GM12878 (cell line): ENCODE results near the gene EIF4E1B. TPM values are rescaled to one million over a fixed set of nuclear protein-coding genes. Genes with fewer than 3 reads are reported as not detected.

Experiments
- ATAC-seq: fragments of 200-7000 bp; cut with Tn5 transposase; 3 replicates; pipeline ENCODE4 v1.9.1; 2020; ENCODE audit warnings: mild to moderate bottlenecking, moderate library complexity
- BruUV-seq: library from RNA; stranded (reverse); fragments of 400-500 nt; replicated peaks from 2 replicates; lab custom pipeline; 2021; lab: Mats Ljungman, UMichigan
- CTCF ChIA-PET: fragments of 300-600 bp; sonication (Branson Sonifier 250); formaldehyde crosslinking; extraction: SDS; loops from one replicate; lab custom pipeline; 2021; ENCODE audit warnings: inconsistent platforms; lab: Yijun Ruan, JAX
- POLR2A ChIA-PET: fragments of 350-600 bp; formaldehyde crosslinking; extraction: SDS; loops from one replicate; lab custom pipeline; 2021; ENCODE audit warnings: inconsistent platforms; lab: Charles Lee
- RAD21 ChIA-PET: fragments of 300-600 bp; sonication (Branson Sonifier 250); formaldehyde crosslinking; loops from one replicate; lab custom pipeline; 2023; ENCODE audit warnings: antibody characterized with exemption; ENCODE audit not compliant: unreplicated experiment; lab: Charles Lee
- SMC1A ChIA-PET: fragments of 300-600 bp; sonication (Branson Sonifier 250); formaldehyde crosslinking; loops from one replicate; lab custom pipeline; 2023; ENCODE audit not compliant: unreplicated experiment, uncharacterized antibody; lab: Charles Lee
- DNase-seq: peaks from one replicate; pipeline ENCODE4 v3.0.0-alpha.2; 2011; ENCODE audit warnings: low read depth, low spot score
- FAIRE-seq: peaks from 3 replicates; lab custom pipeline; 2011; peaks lifted over from hg19 to GRCh38; lab: Jason Lieb, UNC
- H2AFZ ChIP-seq: 2 replicates; pipeline ENCODE4 v1.6.0; 2011; ENCODE audit warnings: low read depth, low read length, control low read depth; ENCODE audit not compliant: control insufficient read depth
- H3K27ac ChIP-seq: 2 replicates; pipeline ENCODE4 v1.5.1; 2011; ENCODE audit warnings: control low read depth; ENCODE audit not compliant: control insufficient read depth, insufficient read depth
- H3K27me3 ChIP-seq, 2 experiments: replicated peaks in 1 of 2; 2 replicates each; pipeline versions ENCODE4 v1.6.0 to v1.6.1; 2011; ENCODE audit warnings: low read length in 1 of 2; ENCODE audit not compliant: control insufficient read depth in 2 of 2, insufficient read depth in 2 of 2
- H3K36me3 ChIP-seq, 2 experiments: 2 replicates each; pipeline ENCODE4 v1.5.1; 2011; ENCODE audit warnings: low read length in 1 of 2; ENCODE audit not compliant: control insufficient read depth in 2 of 2, insufficient read depth in 2 of 2
- H3K4me1 ChIP-seq: 2 replicates; pipeline ENCODE4 v1.6.1; 2011; ENCODE audit warnings: mild to moderate bottlenecking, low read length, moderate library complexity, mixed read lengths; ENCODE audit not compliant: control insufficient read depth, insufficient read depth
- H3K4me2 ChIP-seq: 2 replicates; pipeline ENCODE4 v1.6.0; 2011; ENCODE audit warnings: control low read depth; ENCODE audit not compliant: control insufficient read depth, insufficient read depth
- H3K4me3 ChIP-seq: fragments of 200-600 bp; sonication (generic); 2 replicates; pipeline ENCODE4 v1.5.1; 2016
- H3K79me2 ChIP-seq: 2 replicates; pipeline ENCODE4 v1.6.0; 2011; ENCODE audit warnings: low read length; ENCODE audit not compliant: control insufficient read depth, insufficient read depth
- H3K9ac ChIP-seq: 2 replicates; pipeline ENCODE4 v1.8.0; 2011; ENCODE audit warnings: low read length, control low read depth, mixed read lengths; ENCODE audit not compliant: control insufficient read depth, insufficient read depth
- H3K9me3 ChIP-seq: replicated peaks from 3 replicates; pipeline ENCODE4 v1.5.1; 2011; ENCODE audit warnings: mild to moderate bottlenecking, low read length; ENCODE audit not compliant: control insufficient read depth, insufficient read depth
- H4K20me1 ChIP-seq: 2 replicates; pipeline ENCODE4 v1.6.0; 2011; ENCODE audit not compliant: control insufficient read depth, insufficient read depth
- BHLHE40 ChIP-seq, 2 experiments: fragments of 450-650 bp in 1 of 2; IDR thresholded peaks; 2 replicates each; pipeline ENCODE4 v1.6.1; 2011 to 2017; ENCODE audit warnings: low read depth in 2 of 2, borderline replicate concordance in 1 of 2, improper control_type of control experiment in 1 of 2, low read length in 1 of 2, mild to moderate bottlenecking in 1 of 2
- CTCF ChIP-seq, 3 experiments: IDR thresholded peaks in 2 of 3; conservative IDR thresholded peaks in 1 of 3; 2 replicates each; pipeline ENCODE4 v1.5.1; 2011; ENCODE audit warnings: low read depth in 3 of 3, low read length in 3 of 3, mild to moderate bottlenecking in 3 of 3, control low read depth in 2 of 3, moderate library complexity in 2 of 3, inconsistent platforms in 1 of 3, mixed read lengths in 1 of 3; ENCODE audit not compliant: control insufficient read depth in 2 of 3, insufficient read depth in 1 of 3; ENCODE audit errors: extremely low read depth in 1 of 3
- ELK1 ChIP-seq: IDR thresholded peaks from 2 replicates; pipeline ENCODE4 v1.6.1; 2012; ENCODE audit warnings: low read depth, low read length, improper control_type of control experiment
- ETV6 ChIP-seq, 2 experiments: fragments of 450-650 bp in 1 of 2; IDR thresholded peaks in 1 of 2; conservative IDR thresholded peaks in 1 of 2; 2 replicates each; pipeline ENCODE4 v1.6.1; 2014; ENCODE audit warnings: antibody characterized with exemption in 1 of 2, borderline replicate concordance in 1 of 2, low read depth in 1 of 2, mild to moderate bottlenecking in 1 of 2, moderate library complexity in 1 of 2
- FOXK2 ChIP-seq: fragments of 450-650 bp; IDR thresholded peaks from 2 replicates; pipeline ENCODE4 v1.6.1; 2017; ENCODE audit warnings: mild to moderate bottlenecking, moderate library complexity
- WGBS: methylation state at CpG from one replicate; pipeline ENCODE4 v1.1.6; 2016; ENCODE audit warnings: low lambda C conversion rate; ENCODE audit not compliant: insufficient replicate concordance, insufficient coverage; ENCODE audit errors: missing lambda C conversion rate; 5-methylcytosine and 5-hydroxymethylcytosine counted together
- in situ Hi-C: fragments of 300-500 bp; cut with MboI; formaldehyde crosslinking; loops from 9 replicates; pipeline ENCODE4 v1.14.3; 2018; ENCODE audit warnings: mixed read lengths
- intact Hi-C: fragments of 100-400 bp; cut with micrococcal nuclease; formaldehyde crosslinking; loops from one replicate; pipeline ENCODE4 v1.14.2; 2022; ENCODE audit not compliant: unreplicated experiment
- polyA plus RNA-seq, 11 experiments: library from polyadenylated mRNA; depleted of rRNA in 4 of 11; unstranded in 6 of 11; stranded (reverse) in 5 of 11; fragments of >200 nt; fragmentation: Nextera tagmentation in 4 of 11; fragmentation: Illumina TruSeq in 1 of 11; extraction: Ambion mirVana in 4 of 11; extraction: Trizol in 1 of 11; gene quantifications; 1 replicate in 1 of 11; 2 replicates in 10 of 11; pipeline versions ENCODE4 v1.2.1 to v1.2.3, GENCODE V29; 2011 to 2016; ENCODE audit warnings: inconsistent platforms in 2 of 11, missing spikeins in 2 of 11, low read depth in 1 of 11
- total RNA-seq, 4 experiments: library from RNA; depleted of rRNA in 3 of 4; stranded (reverse); fragments of >200 nt in 3 of 4; fragmentation: Illumina TruSeq in 1 of 4; extraction: Trizol in 1 of 4; gene quantifications; 2 replicates each; pipeline versions ENCODE4 v1.2.1 to v1.2.3, GENCODE V29; 2013 to 2021

EIF4E1B gene
- total and polyA plus RNA-seq, 10 of the 15 experiments (the other 5 are each of a cell fraction or from before 2014, with no cell fraction given), result not detected

DNA sequence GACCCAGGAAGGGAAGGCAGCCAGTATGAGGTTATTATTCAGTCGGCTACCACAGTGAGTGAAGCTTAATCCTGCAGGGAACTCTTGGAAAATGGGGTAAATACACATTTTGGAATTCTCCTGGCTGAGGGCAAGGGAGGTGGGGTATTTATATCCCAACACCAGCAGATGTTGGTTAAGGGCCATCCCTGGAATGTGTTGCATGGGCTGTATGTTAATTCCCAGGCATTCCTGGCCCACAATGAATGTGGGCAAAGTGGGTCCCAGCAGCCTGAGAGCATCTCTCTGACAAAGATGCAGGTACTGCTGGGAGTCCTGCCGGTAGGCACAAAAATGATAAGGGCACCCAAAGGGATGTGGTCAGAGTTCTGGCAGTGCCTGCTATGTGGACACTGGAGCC, 17.6 kb upstream of the EIF4E1B start:
- H2AFZ ChIP-seq, result no peak overlapping the region
- ChIA-PET POLR2A (no interaction called here), CTCF (no interaction called here), RAD21 (no interaction called here), SMC1A (no interaction called here)
- H3K79me2 ChIP-seq, result no peaks in the 10 kb centered on the region; the same call in 1 of the 2 replicates
- no peak overlapping the region for H3K9ac ChIP-seq
- H4K20me1 ChIP-seq, result no peaks in the 10 kb centered on the region
- H3K4me2 ChIP-seq, result no peak overlapping the region
- in situ Hi-C loops, result no loop called here
- no peaks in the 10 kb centered on the region for H3K9me3 ChIP-seq
- H3K27me3 ChIP-seq, result peaks cover 0 to 2% of the 10 kb centered on the region in 2 experiments; a peak in 2 of 4 replicates
- 31% methylated on average over 2 of the region's 2 CpGs for WGBS
- ATAC-seq (no peak), DNase-seq (no peak), FAIRE-seq (no peak)
- no peaks in the 10 kb centered on the region for H3K36me3 ChIP-seq
- TF ChIP-seq ETV6 (conservative IDR thresholded peaks at IDR 0.05 in 1 of 2, IDR thresholded peaks at IDR 0.05 in 1 of 2; ENCODE audit: borderline replicate concordance in 1 of 2, low read depth in 1 of 2), result no peak
- intact Hi-C loops, result no loop called here
- H3K4me1 ChIP-seq, result peaks cover 12% of the 10 kb centered on the region
- H3K27ac ChIP-seq, result no peak overlapping the region
- BruUV-seq, result no TSS peak
- no peak overlapping the region for H3K4me3 ChIP-seq

GRCh38 chr5:176614805-176615478, 15.5 kb upstream of the EIF4E1B start:
- Histone ChIP-seq H4K20me1 (no peaks in the 10 kb centered on the region), H3K4me2 (no peak overlapping the region), H2AFZ (no peak overlapping the region), H3K27ac (no peak overlapping the region), H3K9me3 (no peaks in the 10 kb centered on the region), H3K79me2 (no peaks in the 10 kb centered on the region), H3K4me1 (no peaks in the 10 kb centered on the region), H3K36me3 (no peaks in the 10 kb centered on the region), H3K4me3 (no peak overlapping the region), H3K9ac (no peak overlapping the region), H3K27me3 (peaks cover 0 to 2% of the 10 kb centered on the region in 2 experiments; a peak in 2 of 4 replicates)
- ChIA-PET POLR2A (no interaction called here), RAD21 (interaction anchor here (0.6 kb wide), 1 partner anchor 11 kb away, joined by 3 read pairs; no protein-coding TSS in a partner anchor), CTCF (no interaction called here), SMC1A (interaction anchor here (0.6 kb wide), 1 partner anchor 173 kb away, joined by 4 read pairs; no protein-coding TSS in a partner anchor)
- in situ Hi-C loops (no loop called here), intact Hi-C loops (loop anchor here (5.0 kb wide), 1 partner anchor 43 kb away; no protein-coding TSS in a partner anchor)
- TF ChIP-seq BHLHE40 (IDR thresholded peaks at IDR 0.05; ENCODE audit: borderline replicate concordance in 1 of 2, low read depth in 2 of 2, low read length in 1 of 2) (no peak), ELK1 (no peak), FOXK2 (no peak), CTCF (IDR thresholded peaks at IDR 0.05 in 2 of 3, conservative IDR thresholded peaks at IDR 0.05 in 1 of 3; ENCODE audit: control insufficient read depth in 2 of 3, extremely low read depth in 1 of 3, insufficient read depth in 1 of 3, low read depth in 3 of 3, low read length in 3 of 3) (no peak)
- 43% methylated on average over 4 of the region's 8 CpGs for WGBS
- DNase-seq (no peak), ATAC-seq (no peak), FAIRE-seq (no peak)
- BruUV-seq, result no TSS peak
